HFFc6 (cell line): ENCODE results near the gene SRP14. TPM values are rescaled to one million over a fixed set of nuclear protein-coding genes. Genes with fewer than 3 reads are reported as not detected.

Experiments used
- DNase-seq: peaks from one replicate; pipeline ENCODE4 v3.0.0-alpha.2; 2018
- H3K27ac Mint-ChIP-seq: 2 replicates; pipeline ENCODE4 v1.8.0; 2020; ENCODE audit warnings: mild to moderate bottlenecking, mixed read lengths
- H3K27me3 Mint-ChIP-seq: 2 replicates; pipeline ENCODE4 v1.8.0; 2021; ENCODE audit warnings: mild to moderate bottlenecking, moderate library complexity, mixed read lengths; ENCODE audit not compliant: insufficient read depth
- H3K36me3 Mint-ChIP-seq: 2 replicates; pipeline ENCODE4 v1.8.0; 2021; ENCODE audit warnings: low read depth, mixed read lengths
- H3K4me1 Mint-ChIP-seq: 2 replicates; pipeline ENCODE4 v1.8.0; 2020; ENCODE audit warnings: low read depth, mixed read lengths
- H3K4me3 Mint-ChIP-seq: 2 replicates; pipeline ENCODE4 v1.8.0; 2020; ENCODE audit warnings: mild to moderate bottlenecking, moderate library complexity, mixed read lengths
- H3K9me3 Mint-ChIP-seq: 2 replicates; pipeline ENCODE4 v1.8.0; 2020; ENCODE audit warnings: mild to moderate bottlenecking, mixed read lengths
- CTCF ChIP-seq: fragments of 200-600 bp; sonication (generic); IDR thresholded peaks from 2 replicates; pipeline ENCODE4 v1.5.0; 2021; ENCODE audit warnings: antibody characterized with exemption, mild to moderate bottlenecking
- long read RNA-seq: library from polyadenylated mRNA; unstranded; transcript quantifications from one replicate; pipeline ENCODE4 v2.0.0, GENCODE V29; 2019
- total RNA-seq, 6 experiments: library from RNA; stranded (reverse); fragmentation: NEBNext Ultra II Directional; extraction: Animal tissue kit (Norgen Biotek cat#: 25700); gene quantifications; 2 replicates in 1 of 6; 3 replicates in 5 of 6; pipeline ENCODE4 v1.2.3, GENCODE V29; 2021

Gene SRP14
- 100 to 1,000 TPM; 177 to 227 (median 212) TPM for total RNA-seq
- long read RNA-seq, transcript SRP14-201 (5 exons, 1,077 nt): major isoform, 506 of 564 reads
- long read RNA-seq, transcript SRP14-204 (4 exons, 780 nt): minor isoform, 16 of 564 reads
- long read RNA-seq, partial matches to known transcripts: 7 of 564 reads
- long read RNA-seq, other reads (novel, unspliced or antisense): 35 of 564 reads

- no peaks in the 10 kb centered on the region for H3K9me3 Mint-ChIP-seq
- peak within 1 kb of the TSS; percentile 97 for H3K27ac Mint-ChIP-seq
- peaks cover 39% of the 10 kb centered on the region for H3K4me1 Mint-ChIP-seq
- peak; percentile 83 for DNase-seq
- peak within 1 kb of the TSS; percentile 99 for H3K4me3 Mint-ChIP-seq
- peaks cover 3% of the 10 kb centered on the region for H3K27me3 Mint-ChIP-seq
- TF ChIP-seq CTCF: peak; percentile 53
- peaks cover 45% of the 10 kb centered on the region for H3K36me3 Mint-ChIP-seq
Observed at GRCh38 chr15:40038638-40039543, at the start of gene SRP14. Gene SRP14, minus strand, starts transcription at chr15:40039181. Its CDS starts 65 bp downstream, at chr15:40039116.

GRCh38 chr15:40087991-40088928 is 49.3 kb upstream of the SRP14 start:
- TF ChIP-seq CTCF: no peak
- DNase-seq: no peak
- Mint-ChIP-seq H3K27ac (no peak overlapping the region), H3K36me3 (no peaks in the 10 kb centered on the region), H3K4me1 (peaks cover 38% of the 10 kb centered on the region), H3K27me3 (peaks cover 6% of the 10 kb centered on the region), H3K9me3 (no peaks in the 10 kb centered on the region), H3K4me3 (no peak overlapping the region)

- Mint-ChIP-seq H3K27ac (no peak overlapping the region), H3K27me3 (peaks cover 9% of the 10 kb centered on the region), H3K4me1 (peaks cover 30% of the 10 kb centered on the region), H3K36me3 (no peaks in the 10 kb centered on the region), H3K4me3 (no peak overlapping the region), H3K9me3 (no peaks in the 10 kb centered on the region)
- DNase-seq: no peak
- TF ChIP-seq CTCF: no peak
Observed at GRCh38 chr15:40087068-40087810, 48.3 kb upstream of the SRP14 start.

GRCh38 chr15:40085266-40085665 is 46.3 kb upstream of the SRP14 start:
- TF ChIP-seq CTCF: no peak
- Mint-ChIP-seq H3K4me1 (peaks cover 39% of the 10 kb centered on the region), H3K36me3 (no peaks in the 10 kb centered on the region), H3K4me3 (no peak overlapping the region), H3K9me3 (no peaks in the 10 kb centered on the region), H3K27ac (no peak overlapping the region), H3K27me3 (peaks cover 9% of the 10 kb centered on the region)
- DNase-seq: no peak

- Mint-ChIP-seq H3K4me1 (peaks cover 41% of the 10 kb centered on the region), H3K9me3 (no peaks in the 10 kb centered on the region), H3K27ac (no peak overlapping the region), H3K27me3 (peaks cover 9% of the 10 kb centered on the region), H3K4me3 (no peak overlapping the region), H3K36me3 (no peaks in the 10 kb centered on the region)
- TF ChIP-seq CTCF: no peak
- DNase-seq: no peak
Observed at GRCh38 chr15:40084650-40085049, 45.7 kb upstream of the SRP14 start.
